C4-2B (cell line): ENCODE results near the gene RIMBP3B.
"Not testable (repeated sequence)": the region's sequence is repeated elsewhere in the genome, so short reads cannot be mapped to it uniquely, and the experiment has no call there.

Experiments
- ZFX ChIP-seq: fragments of 450-650 bp; IDR thresholded peaks from 2 replicates; pipeline ENCODE4 v1.6.1; 2017
- TF ChIP-seq, protein P1 (sequence below): fragments of 450-650 bp; conservative IDR thresholded peaks from 2 replicates; pipeline ENCODE4 v1.5.1; 2017; ENCODE audit warnings: mild to moderate bottlenecking

DNA sequence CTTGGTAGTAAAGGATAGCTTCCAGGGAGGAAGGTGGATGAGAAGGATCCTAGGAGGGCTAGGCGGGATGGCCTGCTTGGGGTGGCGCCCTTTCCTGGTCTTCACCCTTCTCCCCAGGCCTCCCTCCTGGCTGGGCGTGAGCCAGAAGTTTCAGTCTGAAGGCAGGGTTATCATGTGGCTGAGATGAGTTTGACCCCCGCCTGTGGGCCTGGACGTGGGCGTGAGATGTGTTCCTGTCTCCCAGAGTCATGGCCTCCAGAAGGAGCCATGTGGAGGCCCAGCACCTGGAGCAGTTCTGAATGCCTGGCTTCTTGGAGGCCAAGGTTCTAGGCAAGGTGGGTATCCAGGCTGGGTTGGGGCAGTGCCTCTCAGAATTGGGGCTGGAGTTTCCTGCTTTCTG is 54.5 kb downstream of the RIMBP3B start:
- TF ChIP-seq, protein P1, sequence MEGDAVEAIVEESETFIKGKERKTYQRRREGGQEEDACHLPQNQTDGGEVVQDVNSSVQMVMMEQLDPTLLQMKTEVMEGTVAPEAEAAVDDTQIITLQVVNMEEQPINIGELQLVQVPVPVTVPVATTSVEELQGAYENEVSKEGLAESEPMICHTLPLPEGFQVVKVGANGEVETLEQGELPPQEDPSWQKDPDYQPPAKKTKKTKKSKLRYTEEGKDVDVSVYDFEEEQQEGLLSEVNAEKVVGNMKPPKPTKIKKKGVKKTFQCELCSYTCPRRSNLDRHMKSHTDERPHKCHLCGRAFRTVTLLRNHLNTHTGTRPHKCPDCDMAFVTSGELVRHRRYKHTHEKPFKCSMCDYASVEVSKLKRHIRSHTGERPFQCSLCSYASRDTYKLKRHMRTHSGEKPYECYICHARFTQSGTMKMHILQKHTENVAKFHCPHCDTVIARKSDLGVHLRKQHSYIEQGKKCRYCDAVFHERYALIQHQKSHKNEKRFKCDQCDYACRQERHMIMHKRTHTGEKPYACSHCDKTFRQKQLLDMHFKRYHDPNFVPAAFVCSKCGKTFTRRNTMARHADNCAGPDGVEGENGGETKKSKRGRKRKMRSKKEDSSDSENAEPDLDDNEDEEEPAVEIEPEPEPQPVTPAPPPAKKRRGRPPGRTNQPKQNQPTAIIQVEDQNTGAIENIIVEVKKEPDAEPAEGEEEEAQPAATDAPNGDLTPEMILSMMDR, result not testable (repeated sequence)
- not testable (repeated sequence) for TF ChIP-seq ZFX
